SK-N-SH (cell line): ENCODE results near the gene TDRD10. TPM values are rescaled to one million over a fixed set of nuclear protein-coding genes. Genes with fewer than 3 reads are reported as not detected.
A peak's percentile ranks its signal among the peaks of the same experiment; 100 is the strongest.

Source experiments
- CTCF ChIA-PET: fragments of 300-600, 350-600 bp; formaldehyde crosslinking; extraction: SDS; loops from one replicate; lab custom pipeline; 2021; lab: Yijun Ruan, JAX
- POLR2A ChIA-PET: fragments of 350-600 bp; sonication (Branson Sonifier 250); formaldehyde crosslinking; extraction: SDS; loops from one replicate; lab custom pipeline; 2020; ENCODE audit warnings: antibody characterized with exemption, inconsistent platforms; lab: Yijun Ruan, JAX
- DNase-seq: peaks from one replicate; pipeline ENCODE4 v3.0.0; 2012
- H2AFZ ChIP-seq: fragments of 200-600 bp; sonication (generic); 2 replicates; pipeline ENCODE4 v1.8.1; 2016; ENCODE audit warnings: antibody characterized with exemption, mild to moderate bottlenecking, low read depth
- H3F3A ChIP-seq: fragments of 200-600 bp; sonication (generic); replicated peaks from 2 replicates; pipeline ENCODE3; 2016; ENCODE audit warnings: antibody characterized with exemption, mild to moderate bottlenecking; ENCODE audit not compliant: insufficient read depth
- H3K27ac ChIP-seq, 2 experiments: fragments of 200-500 bp in 1 of 2; fragments of 200-600 bp in 1 of 2; sonication (Bioruptor generic) in 1 of 2; sonication (generic), shearing (Covaris generic) in 1 of 2; 2 replicates each; pipeline versions ENCODE4 v1.5.1 to v1.6.1; 2014 to 2016; ENCODE audit warnings: low read depth in 2 of 2, inconsistent platforms in 1 of 2, low read length in 1 of 2, mild to moderate bottlenecking in 1 of 2, mixed read lengths in 1 of 2
- H3K27me3 ChIP-seq: fragments of 200-600 bp; sonication (generic), shearing (Covaris generic); 2 replicates; pipeline ENCODE4 v1.6.1; 2016; ENCODE audit warnings: mixed run types; ENCODE audit not compliant: insufficient read depth
- H3K36me3 ChIP-seq, 2 experiments: fragments of 200-500 bp in 1 of 2; fragments of 200-600 bp in 1 of 2; sonication (Bioruptor generic) in 1 of 2; sonication (generic) in 1 of 2; replicated peaks in 1 of 2; 2 replicates each; pipeline versions ENCODE3 to v1.5.1; 2014 to 2016; ENCODE audit warnings: low read length in 1 of 2, mild to moderate bottlenecking in 1 of 2; ENCODE audit not compliant: insufficient read depth in 2 of 2, control insufficient read depth in 1 of 2
- H3K4me1 ChIP-seq, 2 experiments: fragments of 200-500 bp in 1 of 2; fragments of 200-600 bp in 1 of 2; sonication (Bioruptor generic) in 1 of 2; sonication (generic), shearing (Covaris generic) in 1 of 2; 2 replicates each; pipeline versions ENCODE4 v1.5.1 to v1.6.1; 2014 to 2016; ENCODE audit warnings: low read depth in 1 of 2, low read length in 1 of 2, mixed run types in 1 of 2; ENCODE audit not compliant: insufficient read depth in 2 of 2, control insufficient read depth in 1 of 2
- H3K4me2 ChIP-seq: fragments of 200-600 bp; sonication (generic), shearing (Covaris generic); 2 replicates; pipeline ENCODE4 v1.6.1; 2017; ENCODE audit warnings: mixed run types
- H3K4me3 ChIP-seq, 2 experiments: fragments of 200-500 bp in 1 of 2; fragments of 200-600 bp in 1 of 2; sonication (Bioruptor generic) in 1 of 2; sonication (generic), shearing (Covaris generic) in 1 of 2; 2 replicates each; pipeline versions ENCODE4 v1.5.1 to v1.8.1; 2014 to 2016; ENCODE audit warnings: low read depth in 2 of 2, inconsistent platforms in 1 of 2, low read length in 1 of 2, mild to moderate bottlenecking in 1 of 2, mixed read lengths in 1 of 2, moderate library complexity in 1 of 2
- H3K79me2 ChIP-seq: fragments of 200-600 bp; sonication (generic); 2 replicates; pipeline ENCODE4 v1.8.1; 2017; ENCODE audit warnings: mild to moderate bottlenecking; ENCODE audit not compliant: insufficient read depth
- H3K9ac ChIP-seq: fragments of 200-600 bp; sonication (generic); 2 replicates; pipeline ENCODE4 v1.6.1; 2017; ENCODE audit warnings: mixed run types
- H3K9me2 ChIP-seq: fragments of 200-600 bp; sonication (generic); 2 replicates; pipeline ENCODE4 v1.6.1; 2017; ENCODE audit warnings: mixed run types
- H3K9me3 ChIP-seq: fragments of 200-600 bp; sonication (generic); 2 replicates; pipeline ENCODE4 v1.6.1; 2017; ENCODE audit warnings: mixed run types, mild to moderate bottlenecking, moderate library complexity
- H4K20me1 ChIP-seq: fragments of 200-600 bp; sonication (generic); 2 replicates; pipeline ENCODE4 v1.6.1; 2017; ENCODE audit warnings: mild to moderate bottlenecking, mixed run types; ENCODE audit not compliant: insufficient read depth
- CHD2 ChIP-seq: fragments of 150-350 bp; IDR thresholded peaks from 2 replicates; pipeline ENCODE4 v1.6.1; 2018; ENCODE audit warnings: low read length; ENCODE audit not compliant: partially characterized antibody
- FOXJ3 ChIP-seq: sonication (generic); formaldehyde crosslinking; IDR thresholded peaks from 2 replicates; pipeline ENCODE4 v1.5.1; 2020; ENCODE audit warnings: mild to moderate bottlenecking, missing genetic modification reagents
- GABPA ChIP-seq: IDR thresholded peaks from 2 replicates; pipeline ENCODE4 v1.4.0; 2012; ENCODE audit warnings: low read depth, mild to moderate bottlenecking
- GATA2 ChIP-seq: sonication (generic); formaldehyde crosslinking; IDR thresholded peaks from 2 replicates; pipeline ENCODE4 v1.5.0; 2020; ENCODE audit warnings: mild to moderate bottlenecking, missing genetic modification reagents
- NFIC ChIP-seq: IDR thresholded peaks from 2 replicates; pipeline ENCODE4 v1.4.0; 2012; ENCODE audit warnings: borderline replicate concordance
- NRF1 ChIP-seq: IDR thresholded peaks from 2 replicates; pipeline ENCODE4 v1.6.1; 2012; ENCODE audit warnings: low read depth, mild to moderate bottlenecking, low read length
- RXRA ChIP-seq: IDR thresholded peaks from 2 replicates; pipeline ENCODE4 v1.4.0; 2012; ENCODE audit warnings: low read depth, mild to moderate bottlenecking, borderline replicate concordance
- TAF1 ChIP-seq: IDR thresholded peaks from 2 replicates; pipeline ENCODE4 v1.6.1; 2012; ENCODE audit warnings: low read depth, mild to moderate bottlenecking, low read length, moderate library complexity, borderline replicate concordance
- TEAD4 ChIP-seq: IDR thresholded peaks from 2 replicates; pipeline ENCODE4 v1.4.0; 2012; ENCODE audit warnings: mild to moderate bottlenecking, borderline replicate concordance; ENCODE audit not compliant: insufficient read depth
- WGBS: methylation state at CpG from one replicate; pipeline ENCODE4 v1.1.6; 2017; ENCODE audit warnings: low lambda C conversion rate; 5-methylcytosine and 5-hydroxymethylcytosine counted together
- polyA plus RNA-seq, 3 experiments: library from polyadenylated mRNA; depleted of rRNA; stranded (reverse); fragments of >200 nt; gene quantifications; 2 replicates each; pipeline ENCODE4 v1.2.3, GENCODE V29; 2012
- TF ChIP-seq, protein P1 (sequence below): fragments of 150-350 bp; IDR thresholded peaks from 2 replicates; pipeline ENCODE4 v1.6.1; 2016; ENCODE audit warnings: mild to moderate bottlenecking, low read depth, low read length
- TF ChIP-seq, protein P2 (sequence below): IDR thresholded peaks from 2 replicates; pipeline ENCODE4 v1.4.0; 2012; ENCODE audit warnings: low read depth, borderline replicate concordance
- TF ChIP-seq, protein P3 (sequence below): IDR thresholded peaks from 2 replicates; pipeline ENCODE4; 2012
- TF ChIP-seq, protein P4 (sequence below): IDR thresholded peaks from 2 replicates; pipeline ENCODE4 v1.4.0; 2012; ENCODE audit warnings: low read depth

The TDRD10 gene
- polyA plus RNA-seq, 1 of the 3 experiments (the other 2 are of a cell fraction): not detected

DNA sequence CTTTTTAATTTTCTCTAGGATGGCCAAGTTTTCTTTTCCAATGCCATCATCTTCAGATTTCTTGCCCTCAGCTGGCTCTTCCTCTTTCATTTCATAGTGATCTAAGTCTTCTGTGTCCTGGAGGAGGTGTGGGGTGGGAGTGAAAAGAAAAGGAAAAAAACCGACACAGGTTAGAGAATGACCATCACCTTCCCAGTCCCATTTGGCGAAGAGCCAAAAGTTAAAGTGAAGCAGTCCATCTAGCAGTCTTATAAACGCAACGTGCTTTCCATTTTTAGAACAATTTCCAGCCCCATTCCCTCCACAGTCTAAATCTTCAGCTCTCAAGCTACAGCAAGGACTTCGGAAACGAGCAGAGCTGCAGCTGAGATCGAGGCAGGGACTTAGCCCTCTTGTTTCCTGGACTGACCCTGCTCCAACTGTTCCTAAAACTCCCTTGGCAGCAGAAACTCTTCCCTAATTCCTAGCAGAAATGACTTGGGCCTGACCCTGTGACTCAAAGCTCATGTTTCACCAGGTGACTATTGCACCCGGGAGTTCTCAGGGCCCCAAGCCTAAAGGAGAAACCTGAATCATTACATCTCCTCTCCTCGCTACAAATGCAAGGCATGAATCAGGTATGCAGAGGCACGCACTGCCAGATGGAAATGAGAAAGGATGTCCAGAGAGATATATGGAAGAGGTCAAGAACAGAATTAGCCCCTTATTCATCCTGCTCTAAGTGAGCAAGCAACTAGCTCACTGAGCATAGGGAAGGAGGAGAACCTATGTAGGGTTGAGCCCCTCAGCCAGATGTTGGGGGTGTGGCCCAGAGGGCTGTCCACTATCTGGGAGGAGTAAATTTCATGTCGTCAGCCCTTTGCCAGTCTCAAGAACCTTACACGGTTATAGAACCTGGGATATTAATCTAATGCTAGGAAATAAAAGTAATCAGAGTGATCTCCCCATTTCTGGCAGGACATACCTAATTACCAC, 51.3 kb downstream of the TDRD10 start:
- H3K36me3 ChIP-seq: peaks cover 37 to 80% of the 10 kb centered on the region in 2 experiments
- CTCF ChIA-PET: interaction anchor here (0.8 to 5.4 kb wide), 6 partner anchors 19 to 149 kb away, joined by 3 to 63 read pairs (median 4); no protein-coding TSS in a partner anchor
- 85% methylated on average over 12 of the region's 12 CpGs for WGBS
- POLR2A ChIA-PET: no interaction called here
- DNase-seq: no peak
- H3K27me3 ChIP-seq: no peaks in the 10 kb centered on the region
- peaks cover 18% of the 10 kb centered on the region; the same call in 1 of the 2 replicates for H4K20me1 ChIP-seq
- H3F3A ChIP-seq: peaks cover 12% of the 10 kb centered on the region
- no peaks in the 10 kb centered on the region for H3K9me2 ChIP-seq
- H3K9ac ChIP-seq: no peak overlapping the region
- no peak overlapping the region; a peak in 1 of 4 replicates for H3K27ac ChIP-seq
- H2AFZ ChIP-seq: no peak overlapping the region
- H3K79me2 ChIP-seq: peaks cover 39% of the 10 kb centered on the region
- H3K4me3 ChIP-seq: no peak overlapping the region
- H3K9me3 ChIP-seq: no peaks in the 10 kb centered on the region
- no peak for TF ChIP-seq RXRA
- no peak for TF ChIP-seq FOXJ3
- no peak for TF ChIP-seq TAF1
- no peak for TF ChIP-seq NRF1
- TF ChIP-seq NFIC: peak; percentile 26; the same call in 1 of the 2 replicates
- TF ChIP-seq, protein P1, sequence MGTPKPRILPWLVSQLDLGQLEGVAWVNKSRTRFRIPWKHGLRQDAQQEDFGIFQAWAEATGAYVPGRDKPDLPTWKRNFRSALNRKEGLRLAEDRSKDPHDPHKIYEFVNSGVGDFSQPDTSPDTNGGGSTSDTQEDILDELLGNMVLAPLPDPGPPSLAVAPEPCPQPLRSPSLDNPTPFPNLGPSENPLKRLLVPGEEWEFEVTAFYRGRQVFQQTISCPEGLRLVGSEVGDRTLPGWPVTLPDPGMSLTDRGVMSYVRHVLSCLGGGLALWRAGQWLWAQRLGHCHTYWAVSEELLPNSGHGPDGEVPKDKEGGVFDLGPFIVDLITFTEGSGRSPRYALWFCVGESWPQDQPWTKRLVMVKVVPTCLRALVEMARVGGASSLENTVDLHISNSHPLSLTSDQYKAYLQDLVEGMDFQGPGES: no peak
- TF ChIP-seq, protein P2, sequence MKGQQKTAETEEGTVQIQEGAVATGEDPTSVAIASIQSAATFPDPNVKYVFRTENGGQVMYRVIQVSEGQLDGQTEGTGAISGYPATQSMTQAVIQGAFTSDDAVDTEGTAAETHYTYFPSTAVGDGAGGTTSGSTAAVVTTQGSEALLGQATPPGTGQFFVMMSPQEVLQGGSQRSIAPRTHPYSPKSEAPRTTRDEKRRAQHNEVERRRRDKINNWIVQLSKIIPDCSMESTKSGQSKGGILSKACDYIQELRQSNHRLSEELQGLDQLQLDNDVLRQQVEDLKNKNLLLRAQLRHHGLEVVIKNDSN: no peak
- TF ChIP-seq TEAD4: no peak
- no peak for TF ChIP-seq CHD2
- no peak overlapping the region for H3K4me2 ChIP-seq
- peaks cover 7 to 28% of the 10 kb centered on the region in 2 experiments; a peak in 2 of 4 replicates for H3K4me1 ChIP-seq

DNA sequence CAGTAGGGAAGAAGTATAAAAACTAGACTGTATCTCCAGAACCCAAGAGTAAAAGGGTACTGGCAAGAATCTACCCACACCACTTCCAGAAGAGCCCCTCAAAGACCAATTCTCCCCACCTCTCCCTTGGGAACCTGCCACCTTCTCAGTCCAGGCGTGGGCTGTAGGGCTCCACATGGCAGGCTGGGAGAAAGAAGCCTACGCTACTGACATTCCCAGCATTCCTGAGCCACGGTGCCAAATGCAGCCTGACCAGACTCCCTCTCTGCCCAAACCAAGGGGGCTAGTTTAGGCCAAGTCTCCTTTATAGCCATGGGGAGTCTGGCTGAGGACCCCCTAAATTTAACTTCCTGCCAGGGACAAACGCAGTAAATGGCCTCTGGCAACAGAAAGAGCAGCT, 54.4 kb downstream of the TDRD10 start:
- H3K9me3 ChIP-seq: no peaks in the 10 kb centered on the region
- peak overlapping the region; percentile 87 to 94 for H3K4me3 ChIP-seq
- no peak overlapping the region for H2AFZ ChIP-seq
- H3F3A ChIP-seq: peaks cover 9% of the 10 kb centered on the region
- peaks cover 7 to 32% of the 10 kb centered on the region in 2 experiments; a peak in 2 of 4 replicates for H3K4me1 ChIP-seq
- peaks cover 18% of the 10 kb centered on the region; the same call in 1 of the 2 replicates for H4K20me1 ChIP-seq
- no peak for DNase-seq
- POLR2A ChIA-PET: no interaction called here
- 23% methylated on average over 3 of the region's 4 CpGs for WGBS
- H3K9me2 ChIP-seq: no peaks in the 10 kb centered on the region
- TF ChIP-seq GATA2 (CRISPR knock-in tag) (no peak), TAF1 (no peak), GABPA (no peak)
- TF ChIP-seq, protein P3, sequence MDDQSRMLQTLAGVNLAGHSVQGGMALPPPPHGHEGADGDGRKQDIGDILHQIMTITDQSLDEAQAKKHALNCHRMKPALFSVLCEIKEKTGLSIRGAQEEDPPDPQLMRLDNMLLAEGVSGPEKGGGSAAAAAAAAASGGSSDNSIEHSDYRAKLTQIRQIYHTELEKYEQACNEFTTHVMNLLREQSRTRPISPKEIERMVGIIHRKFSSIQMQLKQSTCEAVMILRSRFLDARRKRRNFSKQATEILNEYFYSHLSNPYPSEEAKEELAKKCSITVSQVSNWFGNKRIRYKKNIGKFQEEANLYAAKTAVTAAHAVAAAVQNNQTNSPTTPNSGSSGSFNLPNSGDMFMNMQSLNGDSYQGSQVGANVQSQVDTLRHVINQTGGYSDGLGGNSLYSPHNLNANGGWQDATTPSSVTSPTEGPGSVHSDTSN: no peak
- TF ChIP-seq, protein P4, sequence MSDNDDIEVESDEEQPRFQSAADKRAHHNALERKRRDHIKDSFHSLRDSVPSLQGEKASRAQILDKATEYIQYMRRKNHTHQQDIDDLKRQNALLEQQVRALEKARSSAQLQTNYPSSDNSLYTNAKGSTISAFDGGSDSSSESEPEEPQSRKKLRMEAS: peak; percentile 62
- peaks cover 39% of the 10 kb centered on the region for H3K79me2 ChIP-seq
- CTCF ChIA-PET: interaction anchor here (1.1 to 5.4 kb wide), 5 partner anchors 10 to 461 kb away, joined by 3 to 63 read pairs (median 16); no protein-coding TSS in a partner anchor
- peaks cover 36 to 49% of the 10 kb centered on the region in 2 experiments for H3K36me3 ChIP-seq
- H3K27ac ChIP-seq: no peak overlapping the region; a peak in 1 of 4 replicates
- no peaks in the 10 kb centered on the region for H3K27me3 ChIP-seq
- H3K9ac ChIP-seq: peak overlapping the region; percentile 83; the same call in 1 of the 2 replicates
- peak overlapping the region; percentile 92 for H3K4me2 ChIP-seq
